HG02884 (cell line): ENCODE data around the gene SLC2A5.
"Not testable (repeated sequence)": the region's sequence is repeated elsewhere in the genome, so short reads cannot be mapped to it uniquely, and the experiment has no call there.

Experiments
- ATAC-seq: cut with Tn5 transposase; IDR thresholded peaks from one replicate; pipeline ENCODE4 v1.9.1; 2021; ENCODE audit warnings: mild to moderate bottlenecking, moderate library complexity; ENCODE audit not compliant: unreplicated experiment

SLC2A5 gene

DNA sequence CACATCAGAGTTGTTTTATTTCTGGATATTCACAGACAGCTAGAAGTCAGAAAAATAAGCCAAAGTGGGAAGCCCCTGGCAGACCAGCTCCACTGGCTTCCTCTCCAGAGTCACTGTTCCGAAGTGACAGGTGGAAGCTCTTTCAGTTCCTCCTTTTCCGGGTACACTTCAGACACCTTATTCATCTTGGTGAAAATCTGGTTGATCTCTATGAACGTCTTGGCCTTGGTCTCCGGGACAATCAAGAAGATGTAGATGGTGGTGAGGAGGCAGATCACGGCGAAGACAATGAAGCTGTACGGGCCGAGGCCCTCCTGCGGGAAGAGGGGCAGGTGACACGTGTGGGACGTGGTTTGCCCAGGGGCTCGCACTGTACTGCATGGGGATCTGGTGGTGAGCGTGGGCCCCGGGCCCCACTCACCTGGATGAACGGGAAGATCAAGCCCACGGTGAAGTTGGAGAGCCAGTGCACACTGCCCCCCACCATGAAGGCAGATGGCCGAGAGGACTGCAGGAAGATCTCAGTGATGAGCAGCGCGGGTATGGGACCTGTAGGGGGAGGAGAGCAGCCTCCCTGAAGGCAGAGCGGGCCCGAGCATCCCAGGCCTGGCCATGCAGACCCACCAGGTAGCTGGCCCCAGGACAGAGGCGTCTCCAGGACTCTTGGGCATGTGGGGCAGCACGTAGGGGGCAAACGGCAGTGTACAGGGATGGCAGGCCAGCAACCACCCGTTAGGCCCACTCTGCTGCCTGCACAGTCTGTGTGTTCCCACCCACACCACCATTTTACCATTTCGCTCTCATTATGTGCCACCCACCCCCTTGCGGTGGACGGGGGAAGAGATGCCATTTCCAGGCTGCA lies 31.7 kb downstream of the SLC2A5 start:
- no peak for ATAC-seq

DNA sequence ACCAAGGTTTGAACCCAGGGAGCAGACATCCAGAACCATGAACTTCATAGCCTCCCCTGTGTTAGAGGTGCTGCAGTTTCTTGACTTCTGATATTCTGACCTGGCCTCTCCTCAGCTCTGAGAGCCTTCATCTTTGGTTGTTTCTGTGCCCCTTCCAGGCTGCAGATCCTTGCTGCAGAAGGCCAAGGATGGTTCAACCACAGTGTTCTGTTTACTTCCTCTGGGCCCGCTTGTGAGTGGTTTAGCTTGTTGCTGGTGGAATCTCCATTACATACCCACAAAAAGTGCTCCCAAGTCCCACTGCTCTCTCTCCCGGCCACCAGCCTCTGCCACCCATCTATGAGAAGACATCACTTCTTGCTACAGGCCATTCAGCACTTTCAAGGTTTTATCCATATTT lies 34.2 kb downstream of the SLC2A5 start:
- no peak for ATAC-seq

DNA sequence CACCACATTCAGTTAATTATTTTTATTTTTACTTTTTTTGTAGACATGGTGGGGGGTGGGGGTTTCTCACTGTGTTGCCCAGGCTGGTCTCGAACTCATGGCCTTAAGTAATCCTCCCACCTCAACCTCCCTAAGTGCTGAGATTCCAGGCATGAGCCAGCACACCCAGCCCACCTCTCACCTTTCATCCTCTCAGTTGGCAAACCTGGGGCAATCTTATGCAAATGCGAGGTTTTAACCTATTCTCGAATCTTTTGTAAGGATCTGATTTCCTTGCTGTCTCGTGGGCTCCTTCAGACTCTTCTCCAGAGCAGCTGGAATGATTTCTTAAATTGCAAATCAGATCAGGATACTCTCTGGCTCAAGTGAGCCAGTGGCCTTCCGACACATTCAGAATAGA lies 36.1 kb downstream of the SLC2A5 start:
- no peak for ATAC-seq

DNA sequence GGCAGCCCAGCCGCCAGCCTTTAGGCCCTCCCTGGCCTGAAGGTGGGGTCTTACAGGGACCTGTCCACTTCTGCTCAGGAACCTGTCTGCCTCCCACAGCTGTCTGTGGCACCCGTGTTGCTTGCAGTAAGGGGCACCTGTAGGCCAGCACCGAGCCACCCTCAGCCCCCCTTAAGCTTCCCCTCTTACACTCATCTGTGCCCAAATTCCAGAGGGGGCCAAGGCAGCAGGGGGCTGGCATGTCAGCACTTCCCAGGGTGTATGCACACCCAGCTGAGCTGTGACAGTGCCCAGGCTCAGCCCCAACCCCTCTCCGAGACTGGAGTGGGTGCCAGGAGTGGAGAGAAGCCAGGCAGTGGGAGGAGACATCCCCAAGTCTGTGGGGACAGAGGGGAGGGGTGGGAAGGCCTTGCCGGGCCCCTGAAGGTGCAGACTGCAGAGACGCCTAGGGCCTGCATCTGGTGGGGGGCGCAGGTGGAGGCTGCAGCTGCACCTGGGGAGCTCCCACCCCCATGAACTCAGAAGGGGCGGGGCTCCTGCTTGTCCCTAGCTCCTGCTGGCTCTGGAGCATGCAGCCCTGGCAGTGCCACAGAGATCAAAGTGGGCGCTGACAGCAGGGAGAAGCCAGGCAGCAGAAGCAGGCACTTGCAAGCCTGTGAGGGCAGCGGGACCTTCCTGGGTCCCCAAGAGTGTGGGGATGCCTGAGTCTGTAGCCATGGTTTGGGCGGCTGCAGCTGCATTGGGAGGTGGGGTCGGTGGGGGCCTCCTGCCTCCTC lies 37.8 kb downstream of the SLC2A5 start:
- ATAC-seq = no peak

DNA sequence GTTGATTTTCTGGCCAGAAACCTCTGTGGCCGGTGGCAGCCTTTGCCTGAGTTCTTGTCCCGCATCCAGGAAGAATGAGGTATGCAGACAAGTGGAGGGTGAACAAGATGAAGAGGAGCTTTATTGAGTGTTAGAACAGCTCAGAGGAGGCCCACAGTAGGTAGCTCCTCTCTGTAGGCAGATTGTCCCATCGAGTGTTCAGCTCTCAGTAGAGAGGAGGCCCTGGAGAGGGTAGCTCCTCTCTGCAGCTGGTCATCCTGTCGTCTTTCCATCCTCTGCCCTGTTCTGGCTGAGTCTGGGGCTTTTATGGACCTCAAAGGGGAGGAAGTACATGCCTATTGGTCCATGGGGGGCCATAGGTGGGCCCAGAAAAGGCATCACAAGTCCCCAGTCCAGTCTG lies 38.4 kb downstream of the SLC2A5 start:
- ATAC-seq = not testable (repeated sequence)

DNA sequence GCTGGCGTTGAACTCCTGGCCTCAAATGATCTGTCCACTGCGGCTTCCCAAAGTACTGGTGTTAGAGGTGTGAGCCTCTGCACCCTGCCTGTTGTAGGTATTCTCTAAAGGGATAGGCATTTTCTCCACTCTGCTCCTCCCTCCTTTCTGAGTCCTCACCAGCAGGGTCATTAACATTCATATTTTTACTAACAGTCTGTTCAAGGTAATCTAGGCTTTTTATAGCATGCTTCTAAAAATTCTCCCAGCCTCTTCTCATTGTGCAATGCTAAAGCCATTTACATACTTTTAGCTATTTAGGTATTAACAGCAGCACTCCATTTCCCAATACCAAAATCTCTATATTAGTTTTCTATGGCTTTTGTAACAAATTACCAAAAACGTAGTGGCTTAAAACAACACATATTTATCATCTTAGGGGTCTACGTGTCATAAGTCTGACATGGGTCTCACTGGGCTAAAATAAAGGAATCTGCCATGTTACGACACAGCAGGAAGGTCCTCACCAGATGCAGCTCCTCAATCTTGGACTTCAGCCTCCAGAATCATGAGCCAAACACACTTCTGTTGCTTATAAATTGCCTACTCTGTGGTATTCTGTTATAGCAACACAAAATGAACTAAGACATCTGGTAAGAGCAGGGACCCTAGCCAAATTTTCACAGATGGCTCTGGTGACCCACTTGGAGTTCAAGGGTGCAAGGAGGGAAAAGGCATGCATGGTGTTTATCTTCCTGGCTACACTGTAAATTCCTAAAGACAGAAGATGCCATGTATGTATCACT lies 40.3 kb downstream of the SLC2A5 start:
- no peak for ATAC-seq

DNA sequence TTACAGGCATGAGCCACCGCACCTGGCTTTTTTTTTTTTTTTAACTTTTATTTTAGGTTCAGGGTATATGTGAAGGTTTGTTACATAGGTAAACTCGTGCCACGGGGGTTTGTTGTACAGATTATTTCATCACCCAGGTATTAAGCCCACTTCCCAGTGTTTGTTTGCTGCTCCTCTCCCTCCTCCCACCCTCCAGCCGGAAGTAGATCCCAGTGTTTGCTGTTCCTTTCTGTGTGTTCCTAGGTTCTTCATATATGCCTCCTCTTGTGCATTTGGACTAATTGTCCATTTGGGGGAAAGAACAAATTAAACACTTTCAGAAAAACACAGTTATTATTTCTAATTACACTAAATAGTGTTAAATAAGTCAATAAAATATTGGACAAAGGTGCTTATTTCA lies 42.1 kb downstream of the SLC2A5 start:
- ATAC-seq = no peak

DNA sequence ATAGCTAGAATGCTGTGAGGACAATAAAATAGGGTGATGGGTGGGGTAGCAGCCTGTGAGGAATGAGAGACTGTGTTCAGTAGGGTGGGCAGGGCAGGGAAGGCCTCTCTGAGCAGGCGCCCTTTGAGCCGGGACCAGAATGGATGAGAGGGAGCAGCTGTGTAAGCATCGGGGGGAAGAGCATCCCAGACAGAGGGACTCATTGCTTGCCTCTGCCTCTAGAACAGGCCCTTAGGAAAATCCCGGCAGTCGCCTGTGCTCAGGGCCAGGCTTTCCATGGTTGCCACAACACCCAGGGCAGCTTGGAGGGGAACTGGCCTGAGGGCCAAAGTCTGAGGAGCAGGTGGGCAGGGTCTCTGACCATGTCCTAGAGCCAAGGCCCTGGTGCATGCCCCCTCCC lies 44.0 kb downstream of the SLC2A5 start:
- ATAC-seq = no peak

DNA sequence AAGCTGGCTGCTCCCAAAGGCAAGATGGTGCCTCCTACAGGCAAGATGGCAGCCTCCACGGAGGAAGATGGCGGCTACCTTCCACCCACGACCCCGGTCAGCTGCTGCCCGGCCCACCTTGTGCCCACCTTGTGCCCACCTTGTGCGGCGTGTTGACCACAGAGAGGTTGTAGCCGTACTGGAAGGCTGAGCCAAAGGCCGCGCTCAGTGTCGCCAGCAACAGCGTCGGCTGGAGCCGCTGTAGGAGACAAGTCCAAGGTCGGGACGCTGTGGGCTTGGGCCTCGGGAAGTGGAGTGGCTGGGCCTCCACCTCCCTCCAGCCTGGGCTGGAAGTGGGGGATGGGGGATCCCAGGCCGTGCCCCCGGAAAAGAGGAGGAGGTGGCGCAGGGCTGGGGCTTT lies 44.6 kb downstream of the SLC2A5 start:
- ATAC-seq = no peak

DNA sequence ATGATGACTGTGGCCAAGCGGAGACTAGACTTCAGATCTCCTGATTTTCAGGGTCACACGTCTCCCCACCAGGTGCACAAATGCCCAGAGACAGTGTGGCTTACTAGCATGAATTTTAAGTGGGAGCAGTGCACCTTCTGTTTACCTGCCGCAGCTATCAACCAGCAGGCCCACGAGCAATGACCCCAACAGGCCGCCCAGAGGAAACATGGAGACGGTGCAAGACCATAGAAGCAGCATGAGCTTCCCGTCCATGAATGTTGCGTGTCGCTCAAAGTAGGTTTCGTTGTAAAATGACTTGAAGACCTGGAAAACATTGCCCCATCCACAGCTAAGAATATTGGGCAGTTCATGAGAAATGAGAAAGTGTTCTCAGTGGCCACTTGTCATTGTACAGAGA lies 46.7 kb downstream of the SLC2A5 start:
- ATAC-seq = no peak

DNA sequence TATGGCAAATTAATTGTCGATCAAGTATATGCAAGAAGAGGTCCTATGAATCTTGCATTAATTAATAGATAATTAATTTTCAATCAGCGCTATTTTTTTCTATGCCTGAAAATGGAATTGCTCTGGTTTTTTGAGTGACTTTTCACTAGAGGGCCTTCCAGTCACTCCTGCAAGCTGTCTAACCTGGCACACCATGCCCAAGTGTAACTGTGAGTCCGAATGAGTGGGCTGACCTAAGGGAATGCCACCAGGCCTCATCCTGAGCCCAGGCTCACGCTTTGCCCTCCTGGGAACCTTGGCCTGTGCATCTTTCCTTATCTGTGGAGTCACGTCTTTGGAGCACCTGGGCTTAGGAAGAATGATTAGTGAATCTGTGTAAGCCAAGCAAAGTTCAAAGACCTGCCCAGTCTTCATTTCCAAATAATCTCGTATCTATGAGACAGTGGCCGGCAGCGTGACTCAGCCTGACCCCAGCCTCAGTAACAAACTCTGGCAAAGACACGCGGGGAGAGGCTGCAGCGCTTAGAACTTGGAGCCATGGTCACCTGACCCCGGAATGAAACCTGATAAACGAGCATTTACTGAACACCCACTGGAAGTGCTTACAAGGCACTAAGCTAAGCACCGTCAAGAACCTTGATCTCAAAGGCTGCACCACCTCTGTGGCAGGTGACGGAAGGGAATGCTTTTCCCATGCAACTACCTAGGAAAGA lies 47.3 kb downstream of the SLC2A5 start:
- ATAC-seq = not testable (repeated sequence)

DNA sequence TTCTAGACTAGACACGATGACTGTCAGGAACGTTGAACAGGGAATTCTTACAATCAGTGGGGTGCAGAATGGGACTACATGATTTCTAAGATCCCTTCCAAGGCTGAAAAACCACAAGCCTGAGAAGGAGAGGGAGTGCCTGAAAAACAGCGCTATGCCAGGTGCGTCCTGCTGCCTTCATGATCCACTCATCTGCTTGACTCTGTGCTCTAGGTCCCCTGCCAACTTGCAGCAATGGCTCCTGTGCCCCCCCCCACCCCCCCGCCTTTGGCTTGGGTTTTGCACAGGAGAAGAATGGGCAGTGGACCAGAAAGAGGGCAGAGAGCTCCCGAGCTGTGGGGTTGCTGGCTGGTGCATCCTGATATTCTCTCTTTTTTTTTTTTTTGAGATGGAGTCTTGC lies 49.1 kb downstream of the SLC2A5 start:
- ATAC-seq = no peak

DNA sequence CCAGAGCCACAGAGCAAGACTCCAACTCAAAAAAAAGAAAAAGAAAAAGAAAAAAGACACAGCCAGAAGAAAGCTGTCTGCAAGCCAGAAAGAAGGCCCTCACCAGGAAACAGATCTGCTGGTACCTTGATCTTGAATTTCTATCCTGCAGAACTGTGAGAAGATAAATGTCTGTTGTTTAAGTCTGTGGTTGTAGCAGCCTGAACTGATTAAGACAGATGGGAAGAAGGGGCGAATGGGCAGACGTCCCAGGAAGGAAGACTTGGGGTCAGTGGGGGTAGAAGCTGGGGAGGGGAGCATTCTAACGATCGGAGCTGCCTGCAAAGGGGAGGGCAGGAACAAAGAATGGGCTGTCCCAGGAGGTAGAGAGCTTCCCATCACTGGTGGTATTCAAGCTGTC lies 49.5 kb downstream of the SLC2A5 start:
- no peak for ATAC-seq

DNA sequence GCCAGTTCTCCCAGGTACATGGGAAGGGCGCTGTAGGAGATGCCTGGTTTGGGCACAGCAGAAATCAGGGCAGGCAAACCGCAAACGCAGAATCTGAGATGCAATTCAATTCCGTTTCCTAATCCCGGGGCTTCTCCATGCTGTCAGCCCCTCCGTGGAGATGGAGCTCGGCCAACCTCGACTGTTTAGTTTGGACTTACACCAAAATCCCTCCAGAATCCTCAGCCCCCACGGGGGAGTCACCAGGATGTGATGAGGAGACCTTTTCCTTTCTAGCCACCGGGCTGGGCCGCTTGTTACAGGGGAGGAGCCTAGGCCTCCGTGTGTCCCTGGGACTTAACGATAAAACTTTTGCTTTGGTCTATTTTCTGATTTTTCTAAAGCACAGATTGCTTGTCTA lies 51.1 kb downstream of the SLC2A5 start:
- no peak for ATAC-seq

DNA sequence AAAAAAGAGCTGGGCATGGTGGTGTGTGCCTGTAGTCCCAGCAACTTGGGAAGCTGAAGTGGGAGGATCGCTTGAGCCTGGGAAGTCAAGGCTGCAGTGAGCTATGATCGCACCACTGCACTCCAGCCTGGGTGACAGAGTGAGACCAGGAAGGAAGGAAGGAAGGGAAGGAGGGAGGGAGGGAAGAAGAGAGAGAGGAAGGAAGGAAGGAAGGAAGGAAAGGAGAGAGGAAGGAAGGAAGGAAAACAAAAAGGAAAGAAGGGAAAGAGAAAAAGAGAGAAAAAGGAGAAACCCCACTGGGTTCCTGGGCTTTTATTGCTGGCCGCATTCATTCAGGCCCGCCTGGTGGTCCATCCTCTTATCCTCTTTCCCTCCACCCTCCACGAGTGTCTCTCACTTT lies 53.0 kb downstream of the SLC2A5 start:
- no peak for ATAC-seq

DNA sequence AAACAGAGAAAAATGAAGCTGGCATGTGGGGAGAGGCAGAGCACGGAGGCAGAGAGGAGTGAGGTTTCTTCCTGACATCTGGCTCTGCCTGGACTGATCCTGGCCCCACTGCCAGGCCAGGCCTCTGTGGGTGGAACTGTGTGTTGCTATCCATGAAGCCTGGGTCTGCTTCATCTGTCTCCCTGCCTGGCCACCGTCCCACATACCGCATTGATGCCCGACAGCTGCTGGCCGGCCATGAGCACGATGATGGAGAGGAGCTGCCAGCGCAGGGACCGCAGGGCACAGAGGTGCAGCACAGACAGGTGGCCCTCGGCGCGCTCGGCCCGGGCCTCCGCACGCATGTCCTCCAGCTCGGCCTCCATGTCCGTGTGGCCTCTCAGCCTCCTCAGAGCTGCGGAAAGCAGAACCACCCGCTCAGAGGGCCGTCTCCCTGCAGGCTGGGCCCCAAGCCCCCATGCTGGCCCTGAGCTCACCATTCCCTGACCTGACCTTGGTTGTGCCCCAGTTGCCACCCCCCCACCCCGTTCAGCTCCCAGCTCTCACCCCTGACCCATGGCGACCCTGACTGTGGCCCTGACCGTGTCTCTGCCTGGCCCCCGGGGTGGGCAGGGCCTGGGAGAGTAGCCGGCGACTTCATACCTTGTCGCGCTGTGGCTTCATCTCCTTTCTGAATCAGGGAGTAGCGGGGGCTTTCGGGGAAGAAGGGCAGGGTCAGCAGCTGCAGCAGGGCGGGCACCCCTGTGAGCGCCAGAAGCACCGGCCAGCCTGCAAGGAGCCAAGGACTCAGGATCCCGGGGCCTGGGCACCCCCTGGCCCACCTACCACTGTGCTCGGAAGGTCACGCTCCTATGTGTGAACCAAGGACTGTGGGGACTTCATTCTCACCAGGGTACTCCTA lies 54.7 kb downstream of the SLC2A5 start:
- no peak for ATAC-seq

DNA sequence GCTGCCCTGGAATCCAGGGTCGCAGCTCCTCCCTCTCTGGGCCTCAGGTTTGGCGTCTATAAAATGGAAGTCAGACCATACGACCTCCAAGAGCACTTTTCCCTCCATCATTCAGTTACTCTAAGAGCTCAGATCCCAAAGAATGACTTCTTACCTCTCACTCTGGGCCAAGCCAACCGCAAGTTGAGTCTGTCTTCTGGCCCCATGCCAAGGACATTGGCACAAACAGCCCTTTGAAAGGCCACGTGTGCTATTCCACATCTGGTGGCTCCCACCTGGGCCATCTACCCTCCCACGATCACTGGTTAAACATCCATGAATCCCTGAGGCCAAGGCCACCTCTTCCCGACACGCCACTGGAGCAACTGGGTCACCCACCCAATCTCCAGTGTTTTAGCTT lies 55.6 kb downstream of the SLC2A5 start:
- no peak for ATAC-seq

DNA sequence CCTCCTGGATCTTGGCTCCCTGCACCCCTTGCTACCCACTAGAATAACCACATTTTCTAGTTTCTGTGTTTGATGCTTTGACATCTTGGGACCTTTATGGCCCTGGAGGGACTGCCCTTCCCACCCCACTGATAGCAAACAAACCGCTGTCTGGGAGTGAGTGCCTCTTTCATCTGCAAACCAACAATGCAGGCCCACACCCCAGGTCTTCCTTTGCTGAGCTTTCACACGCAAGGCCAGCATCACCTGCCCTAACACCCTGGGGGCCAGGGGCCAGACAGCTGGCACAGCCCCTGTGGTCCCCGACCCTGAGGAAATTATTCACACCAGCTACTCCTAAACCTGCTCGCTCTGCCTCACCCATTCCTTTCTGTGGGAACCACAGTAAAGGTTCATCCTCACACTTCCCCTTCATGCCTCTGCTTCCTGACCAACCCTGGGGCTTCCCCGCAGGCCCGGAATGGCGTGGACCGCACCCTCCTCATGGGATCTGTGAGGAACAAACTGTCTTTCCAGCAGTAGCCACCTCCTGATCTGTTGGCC lies 58.6 kb downstream of the SLC2A5 start:
- no peak for ATAC-seq
